ENCODE measurements around the gene EFCAB9.
"Not testable (repeated sequence)": the region's sequence is repeated elsewhere in the genome, so short reads cannot be mapped to it uniquely, and the experiment has no call there.

The EFCAB9 gene

GRCh38 chr5:172194985-172195774 is 1.2 kb downstream of the EFCAB9 start:
- no peak for TF ChIP-seq CTCF (IDR thresholded peaks at IDR 0.05; ENCODE audit: insufficient read depth, low read length, poor library complexity, severe bottlenecking)
- H3K36me3 ChIP-seq (ENCODE audit: control insufficient read depth, insufficient read depth, low read length) = no peaks in the 10 kb centered on the region
- H3K27me3 ChIP-seq (replicated peaks; ENCODE audit: control insufficient read depth, insufficient read depth, low read length) = no peaks in the 10 kb centered on the region
- no peak for DNase-seq (ENCODE audit: extremely low read depth, insufficient read length)
- no peak overlapping the region for H3K4me3 ChIP-seq (replicated peaks; ENCODE audit: low read depth, low read length)

- H3K36me3 ChIP-seq (ENCODE audit: control insufficient read depth, insufficient read depth, low read length); H3K4me3 ChIP-seq (replicated peaks; ENCODE audit: low read depth, low read length); H3K27me3 ChIP-seq (replicated peaks; ENCODE audit: control insufficient read depth, insufficient read depth, low read length); DNase-seq (ENCODE audit: extremely low read depth, insufficient read length): not testable (repeated sequence)
Observed at GRCh38 chr5:172197775-172198174, 3.8 kb downstream of the EFCAB9 start.

GRCh38 chr5:172199446-172199845 is 5.5 kb downstream of the EFCAB9 start:
- no peak for TF ChIP-seq CTCF (IDR thresholded peaks at IDR 0.05; ENCODE audit: insufficient read depth, low read length, poor library complexity, severe bottlenecking)
- no peak for DNase-seq (ENCODE audit: extremely low read depth, insufficient read length)
- no peaks in the 10 kb centered on the region; the same call in 1 of the 2 replicates for H3K36me3 ChIP-seq (ENCODE audit: control insufficient read depth, insufficient read depth, low read length)
- no peak overlapping the region for H3K4me3 ChIP-seq (replicated peaks; ENCODE audit: low read depth, low read length)
- H3K27me3 ChIP-seq (replicated peaks; ENCODE audit: control insufficient read depth, insufficient read depth, low read length) = no peaks in the 10 kb centered on the region

- DNase-seq (ENCODE audit: extremely low read depth, insufficient read length) = no peak
- no peaks in the 10 kb centered on the region for H3K27me3 ChIP-seq (replicated peaks; ENCODE audit: control insufficient read depth, insufficient read depth, low read length)
- no peaks in the 10 kb centered on the region; the same call in 1 of the 2 replicates for H3K36me3 ChIP-seq (ENCODE audit: control insufficient read depth, insufficient read depth, low read length)
- no peak overlapping the region for H3K4me3 ChIP-seq (replicated peaks; ENCODE audit: low read depth, low read length)
- no peak for TF ChIP-seq CTCF (IDR thresholded peaks at IDR 0.05; ENCODE audit: insufficient read depth, low read length, poor library complexity, severe bottlenecking)
Observed at GRCh38 chr5:172200476-172200875, 6.5 kb downstream of the EFCAB9 start.

GRCh38 chr5:172205984-172206383 is 12.0 kb downstream of the EFCAB9 start:
- DNase-seq (ENCODE audit: extremely low read depth, insufficient read length); H3K27me3 ChIP-seq (replicated peaks; ENCODE audit: control insufficient read depth, insufficient read depth, low read length): not testable (repeated sequence)

GRCh38 chr5:172207511-172207910 is 13.5 kb downstream of the EFCAB9 start:
- no peak for DNase-seq (ENCODE audit: extremely low read depth, insufficient read length)
- Histone ChIP-seq H3K27me3 (replicated peaks; ENCODE audit: control insufficient read depth, insufficient read depth, low read length) (no peaks in the 10 kb centered on the region), H3K36me3 (ENCODE audit: control insufficient read depth, insufficient read depth, low read length) (peaks cover 7% of the 10 kb centered on the region), H3K4me3 (replicated peaks; ENCODE audit: low read depth, low read length) (no peak overlapping the region)
- no peak for TF ChIP-seq CTCF (IDR thresholded peaks at IDR 0.05; ENCODE audit: insufficient read depth, low read length, poor library complexity, severe bottlenecking)

More at GRCh38 chr5:172205984-172206383, 12.0 kb downstream of the EFCAB9 start:
- H3K36me3 ChIP-seq (ENCODE audit: control insufficient read depth, insufficient read depth, low read length); H3K4me3 ChIP-seq (replicated peaks; ENCODE audit: low read depth, low read length): not testable (repeated sequence)

All from GM06990 (cell line).